Measurements from ENCODE around the gene KCNJ16. TPM values are rescaled to one million over a fixed set of nuclear protein-coding genes. Genes with fewer than 3 reads are reported as not detected.
"Not testable (repeated sequence)": the region's sequence is repeated elsewhere in the genome, so short reads cannot be mapped to it uniquely, and the experiment has no call there.

Gene KCNJ16
- total and polyA plus RNA-seq, 4 donors = 0.35 to 4.0 (median 1.3) TPM

- no peaks in the 10 kb centered on the region for H3K27me3 ChIP-seq (ENCODE audit: control insufficient read depth in 3 of 3, insufficient read depth in 3 of 3, low read length in 2 of 3)
- H3K9me3 ChIP-seq (ENCODE audit: control insufficient read depth in 4 of 4, insufficient read depth in 3 of 4, low read length in 3 of 4) = no peaks in the 10 kb centered on the region
- no peak for DNase-seq
- TF ChIP-seq, protein P1, sequence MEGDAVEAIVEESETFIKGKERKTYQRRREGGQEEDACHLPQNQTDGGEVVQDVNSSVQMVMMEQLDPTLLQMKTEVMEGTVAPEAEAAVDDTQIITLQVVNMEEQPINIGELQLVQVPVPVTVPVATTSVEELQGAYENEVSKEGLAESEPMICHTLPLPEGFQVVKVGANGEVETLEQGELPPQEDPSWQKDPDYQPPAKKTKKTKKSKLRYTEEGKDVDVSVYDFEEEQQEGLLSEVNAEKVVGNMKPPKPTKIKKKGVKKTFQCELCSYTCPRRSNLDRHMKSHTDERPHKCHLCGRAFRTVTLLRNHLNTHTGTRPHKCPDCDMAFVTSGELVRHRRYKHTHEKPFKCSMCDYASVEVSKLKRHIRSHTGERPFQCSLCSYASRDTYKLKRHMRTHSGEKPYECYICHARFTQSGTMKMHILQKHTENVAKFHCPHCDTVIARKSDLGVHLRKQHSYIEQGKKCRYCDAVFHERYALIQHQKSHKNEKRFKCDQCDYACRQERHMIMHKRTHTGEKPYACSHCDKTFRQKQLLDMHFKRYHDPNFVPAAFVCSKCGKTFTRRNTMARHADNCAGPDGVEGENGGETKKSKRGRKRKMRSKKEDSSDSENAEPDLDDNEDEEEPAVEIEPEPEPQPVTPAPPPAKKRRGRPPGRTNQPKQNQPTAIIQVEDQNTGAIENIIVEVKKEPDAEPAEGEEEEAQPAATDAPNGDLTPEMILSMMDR (IDR thresholded peaks at IDR 0.05; ENCODE audit: control extremely low read depth, extremely low read depth) = no peak
- peaks cover 0 to 6% (median 0%) of the 10 kb centered on the region in 5 donors for H3K4me1 ChIP-seq (ENCODE audit: control insufficient read depth in 5 of 5, insufficient read depth in 5 of 5, low read length in 5 of 5)
- WGBS, 2 donors = 71 to 83% methylated on average over 2 of the region's 2 CpGs
- no peaks in the 10 kb centered on the region for H3K36me3 ChIP-seq (ENCODE audit: control insufficient read depth in 4 of 4, insufficient read depth in 4 of 4, low read length in 4 of 4)
- ATAC-seq (ENCODE audit: insufficient read depth, low FRiP score) = no peak
- H3K4me3 ChIP-seq = no peak overlapping the region
- H3K27ac ChIP-seq (ENCODE audit: low read depth in 1 of 2, low read length in 1 of 2) = no peak overlapping the region
- H3K9ac ChIP-seq (ENCODE audit: insufficient read depth in 1 of 2, low read length in 2 of 2) = no peak overlapping the region
Measured at GRCh38 chr17:70037498-70037897, 37.5 kb upstream of the KCNJ16 start.

- no peak overlapping the region for H3K4me3 ChIP-seq
- no peak overlapping the region for H3K9ac ChIP-seq (ENCODE audit: insufficient read depth in 1 of 2, low read length in 2 of 2)
- no peaks in the 10 kb centered on the region for H3K27me3 ChIP-seq (ENCODE audit: control insufficient read depth in 3 of 3, insufficient read depth in 3 of 3, low read length in 2 of 3)
- TF ChIP-seq, protein P1 (IDR thresholded peaks at IDR 0.05; ENCODE audit: control extremely low read depth, extremely low read depth) = no peak
- ATAC-seq (ENCODE audit: insufficient read depth, low FRiP score) = peak; percentile 34
- H3K36me3 ChIP-seq (ENCODE audit: control insufficient read depth in 4 of 4, insufficient read depth in 4 of 4, low read length in 4 of 4) = no peaks in the 10 kb centered on the region
- 66 to 72% methylated on average over 2 of the region's 2 CpGs for WGBS, 2 donors
- no peaks in the 10 kb centered on the region for H3K9me3 ChIP-seq (ENCODE audit: control insufficient read depth in 4 of 4, insufficient read depth in 3 of 4, low read length in 3 of 4)
- H3K4me1 ChIP-seq (ENCODE audit: control insufficient read depth in 5 of 5, insufficient read depth in 5 of 5, low read length in 5 of 5) = peaks cover 0 to 6% (median 0%) of the 10 kb centered on the region in 5 donors
- DNase-seq = no peak
- no peak overlapping the region for H3K27ac ChIP-seq (ENCODE audit: low read depth in 1 of 2, low read length in 1 of 2)
Measured at GRCh38 chr17:70040336-70040735, 34.7 kb upstream of the KCNJ16 start.

DNA sequence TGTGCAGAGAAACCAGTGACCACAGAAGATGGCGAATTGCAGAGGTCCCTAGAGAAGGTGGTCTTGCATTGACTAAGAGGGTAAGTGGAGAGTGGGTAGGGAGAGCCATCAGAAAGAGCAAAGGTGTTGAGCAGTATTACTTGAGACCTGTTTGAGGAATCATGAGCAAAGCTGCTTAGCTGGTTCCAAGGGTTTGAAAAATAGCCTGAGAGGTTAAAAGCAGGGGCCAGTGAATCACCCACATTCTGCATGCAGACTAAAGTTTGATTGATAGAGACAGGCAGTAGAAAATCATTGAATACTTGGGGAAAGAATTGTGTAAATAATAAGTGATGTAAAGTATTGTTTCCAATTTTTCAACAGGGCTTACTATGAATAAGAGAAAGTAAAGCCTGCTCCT lies 34.0 kb upstream of the KCNJ16 start:
- DNase-seq = no peak
- Histone ChIP-seq H3K4me1 (ENCODE audit: control insufficient read depth in 5 of 5, insufficient read depth in 5 of 5, low read length in 5 of 5) (peaks cover 0 to 6% (median 0%) of the 10 kb centered on the region in 5 donors), H3K36me3 (ENCODE audit: control insufficient read depth in 4 of 4, insufficient read depth in 4 of 4, low read length in 4 of 4) (no peaks in the 10 kb centered on the region), H3K9me3 (ENCODE audit: control insufficient read depth in 4 of 4, insufficient read depth in 3 of 4, low read length in 3 of 4) (no peaks in the 10 kb centered on the region), H3K9ac (ENCODE audit: insufficient read depth in 1 of 2, low read length in 2 of 2) (peak overlapping the region in 1 of 2 donors; percentile 47), H3K27me3 (ENCODE audit: control insufficient read depth in 3 of 3, insufficient read depth in 3 of 3, low read length in 2 of 3) (no peaks in the 10 kb centered on the region), H3K27ac (ENCODE audit: low read depth in 1 of 2, low read length in 1 of 2) (no peak overlapping the region), H3K4me3 (no peak overlapping the region)
- TF ChIP-seq, protein P1 (IDR thresholded peaks at IDR 0.05; ENCODE audit: control extremely low read depth, extremely low read depth) = no peak
- ATAC-seq (ENCODE audit: insufficient read depth, low FRiP score) = no peak
- WGBS, 2 donors = 90% methylated on average over 1 of the region's 1 CpG

GRCh38 chr17:70041540-70041939 lies 33.5 kb upstream of the KCNJ16 start:
- no peaks in the 10 kb centered on the region for H3K36me3 ChIP-seq (ENCODE audit: control insufficient read depth in 4 of 4, insufficient read depth in 4 of 4, low read length in 4 of 4)
- no peak for ATAC-seq (ENCODE audit: insufficient read depth, low FRiP score)
- TF ChIP-seq, protein P1 (IDR thresholded peaks at IDR 0.05; ENCODE audit: control extremely low read depth, extremely low read depth) = no peak
- WGBS, 2 donors = 63 to 77% methylated on average over 6 of the region's 6 CpGs
- no peak overlapping the region for H3K4me3 ChIP-seq
- H3K4me1 ChIP-seq (ENCODE audit: control insufficient read depth in 5 of 5, insufficient read depth in 5 of 5, low read length in 5 of 5) = peaks cover 0 to 6% (median 0%) of the 10 kb centered on the region in 5 donors
- peak in 2 of 3 donors; percentile 52 to 57 for DNase-seq
- no peaks in the 10 kb centered on the region for H3K27me3 ChIP-seq (ENCODE audit: control insufficient read depth in 3 of 3, insufficient read depth in 3 of 3, low read length in 2 of 3)
- peak overlapping the region in 1 of 2 donors; percentile 47 for H3K9ac ChIP-seq (ENCODE audit: insufficient read depth in 1 of 2, low read length in 2 of 2)
- H3K27ac ChIP-seq (ENCODE audit: low read depth in 1 of 2, low read length in 1 of 2) = no peak overlapping the region
- H3K9me3 ChIP-seq (ENCODE audit: control insufficient read depth in 4 of 4, insufficient read depth in 3 of 4, low read length in 3 of 4) = no peaks in the 10 kb centered on the region

- DNase-seq; H3K9me3 ChIP-seq (ENCODE audit: control insufficient read depth in 4 of 4, insufficient read depth in 3 of 4, low read length in 3 of 4); H3K27me3 ChIP-seq (ENCODE audit: control insufficient read depth in 3 of 3, insufficient read depth in 3 of 3, low read length in 2 of 3); H3K27ac ChIP-seq (ENCODE audit: low read depth in 1 of 2, low read length in 1 of 2); H3K9ac ChIP-seq (ENCODE audit: insufficient read depth in 1 of 2, low read length in 2 of 2); H3K4me1 ChIP-seq (ENCODE audit: control insufficient read depth in 5 of 5, insufficient read depth in 5 of 5, low read length in 5 of 5); H3K4me3 ChIP-seq; H3K36me3 ChIP-seq (ENCODE audit: control insufficient read depth in 4 of 4, insufficient read depth in 4 of 4, low read length in 4 of 4); ATAC-seq (ENCODE audit: insufficient read depth, low FRiP score): not testable (repeated sequence)
- WGBS, 2 donors = 85 to 93% methylated on average over 5 of the region's 5 CpGs
Measured at GRCh38 chr17:70045780-70046179, 29.2 kb upstream of the KCNJ16 start.

Measured in lung (tissue), 12 donors.